Omental fat pad (tissue), 4 donors: ENCODE measurements around the gene NTN3. TPM values are rescaled to one million over a fixed set of nuclear protein-coding genes. Genes with fewer than 3 reads are reported as not detected.

Source experiments
- ATAC-seq: fragments of 150-250 bp; one replicate; pipeline ENCODE4 v1.9.1; 2016; ENCODE audit warnings: mild to moderate bottlenecking, moderate library complexity; ENCODE audit not compliant: low FRiP score
- DNase-seq: peaks from one replicate; pipeline ENCODE4 v3.0.0-alpha.2; 2019; ENCODE audit warnings: low spot score
- total RNA-seq, 4 donors: library from RNA; depleted of rRNA; stranded (reverse); fragments of >200 nt; gene quantifications; one replicate each; pipeline ENCODE4 v1.1.0, GENCODE V29; 2016
- TF ChIP-seq, protein P1 (sequence below), 3 donors: fragments of 450-650 bp; IDR thresholded peaks; one replicate each; pipeline ENCODE4 v1.5.1; 2016 to 2017; ENCODE audit warnings: antibody characterized with exemption in 3 of 3, mild to moderate bottlenecking in 3 of 3, moderate library complexity in 2 of 3

The NTN3 gene
- total RNA-seq, 4 donors from 2014 or later = 0.28 to 0.44 TPM; not detected in 2

DNA sequence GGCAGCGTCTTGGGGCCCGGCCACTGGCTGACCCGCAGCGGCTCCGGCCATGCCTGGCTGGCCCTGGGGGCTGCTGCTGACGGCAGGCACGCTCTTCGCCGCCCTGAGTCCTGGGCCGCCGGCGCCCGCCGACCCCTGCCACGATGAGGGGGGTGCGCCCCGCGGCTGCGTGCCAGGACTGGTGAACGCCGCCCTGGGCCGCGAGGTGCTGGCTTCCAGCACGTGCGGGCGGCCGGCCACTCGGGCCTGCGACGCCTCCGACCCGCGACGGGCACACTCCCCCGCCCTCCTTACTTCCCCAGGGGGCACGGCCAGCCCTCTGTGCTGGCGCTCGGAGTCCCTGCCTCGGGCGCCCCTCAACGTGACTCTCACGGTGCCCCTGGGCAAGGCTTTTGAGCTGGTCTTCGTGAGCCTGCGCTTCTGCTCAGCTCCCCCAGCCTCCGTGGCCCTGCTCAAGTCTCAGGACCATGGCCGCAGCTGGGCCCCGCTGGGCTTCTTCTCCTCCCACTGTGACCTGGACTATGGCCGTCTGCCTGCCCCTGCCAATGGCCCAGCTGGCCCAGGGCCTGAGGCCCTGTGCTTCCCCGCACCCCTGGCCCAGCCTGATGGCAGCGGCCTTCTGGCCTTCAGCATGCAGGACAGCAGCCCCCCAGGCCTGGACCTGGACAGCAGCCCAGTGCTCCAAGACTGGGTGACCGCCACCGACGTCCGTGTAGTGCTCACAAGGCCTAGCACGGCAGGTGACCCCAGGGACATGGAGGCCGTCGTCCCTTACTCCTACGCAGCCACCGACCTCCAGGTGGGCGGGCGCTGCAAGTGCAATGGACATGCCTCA is 773 bp downstream of the NTN3 start:
- TF ChIP-seq, protein P1, sequence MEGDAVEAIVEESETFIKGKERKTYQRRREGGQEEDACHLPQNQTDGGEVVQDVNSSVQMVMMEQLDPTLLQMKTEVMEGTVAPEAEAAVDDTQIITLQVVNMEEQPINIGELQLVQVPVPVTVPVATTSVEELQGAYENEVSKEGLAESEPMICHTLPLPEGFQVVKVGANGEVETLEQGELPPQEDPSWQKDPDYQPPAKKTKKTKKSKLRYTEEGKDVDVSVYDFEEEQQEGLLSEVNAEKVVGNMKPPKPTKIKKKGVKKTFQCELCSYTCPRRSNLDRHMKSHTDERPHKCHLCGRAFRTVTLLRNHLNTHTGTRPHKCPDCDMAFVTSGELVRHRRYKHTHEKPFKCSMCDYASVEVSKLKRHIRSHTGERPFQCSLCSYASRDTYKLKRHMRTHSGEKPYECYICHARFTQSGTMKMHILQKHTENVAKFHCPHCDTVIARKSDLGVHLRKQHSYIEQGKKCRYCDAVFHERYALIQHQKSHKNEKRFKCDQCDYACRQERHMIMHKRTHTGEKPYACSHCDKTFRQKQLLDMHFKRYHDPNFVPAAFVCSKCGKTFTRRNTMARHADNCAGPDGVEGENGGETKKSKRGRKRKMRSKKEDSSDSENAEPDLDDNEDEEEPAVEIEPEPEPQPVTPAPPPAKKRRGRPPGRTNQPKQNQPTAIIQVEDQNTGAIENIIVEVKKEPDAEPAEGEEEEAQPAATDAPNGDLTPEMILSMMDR (IDR thresholded peaks at IDR 0.05) = no peak
- DNase-seq = no peak
- ATAC-seq = no peak

DNA sequence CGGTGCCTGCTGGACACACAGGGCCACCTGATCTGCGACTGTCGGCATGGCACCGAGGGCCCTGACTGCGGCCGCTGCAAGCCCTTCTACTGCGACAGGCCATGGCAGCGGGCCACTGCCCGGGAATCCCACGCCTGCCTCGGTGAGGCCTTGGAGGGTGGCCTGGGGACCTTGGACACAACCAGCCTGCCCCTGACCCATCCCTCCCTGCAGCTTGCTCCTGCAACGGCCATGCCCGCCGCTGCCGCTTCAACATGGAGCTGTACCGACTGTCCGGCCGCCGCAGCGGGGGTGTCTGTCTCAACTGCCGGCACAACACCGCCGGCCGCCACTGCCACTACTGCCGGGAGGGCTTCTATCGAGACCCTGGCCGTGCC is 1.4 kb downstream of the NTN3 start:
- ATAC-seq (no peak), DNase-seq (no peak)
- TF ChIP-seq, protein P1 (IDR thresholded peaks at IDR 0.05) = no peak

DNA sequence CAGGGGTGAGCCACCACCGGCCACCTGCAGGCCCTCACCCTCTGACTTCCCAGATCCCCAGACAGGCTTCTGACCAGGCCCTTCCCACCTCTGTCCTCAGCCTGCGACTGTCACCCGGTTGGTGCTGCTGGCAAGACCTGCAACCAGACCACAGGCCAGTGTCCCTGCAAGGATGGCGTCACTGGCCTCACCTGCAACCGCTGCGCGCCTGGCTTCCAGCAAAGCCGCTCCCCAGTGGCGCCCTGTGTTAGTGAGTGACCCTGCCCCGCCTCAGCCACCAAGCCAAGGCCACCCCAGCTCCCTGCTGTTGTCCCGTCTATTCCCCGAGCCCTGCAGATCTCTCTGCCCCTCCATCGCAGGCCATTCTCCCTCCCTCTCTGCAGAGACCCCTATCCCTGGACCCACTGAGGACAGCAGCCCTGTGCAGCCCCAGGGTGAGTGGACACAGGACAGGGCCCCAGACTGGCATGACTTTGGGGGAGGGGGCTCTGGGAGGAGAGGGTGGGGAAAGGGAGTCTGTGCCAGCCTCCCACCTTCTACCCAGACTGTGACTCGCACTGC is 1.9 kb downstream of the NTN3 start:
- no peak for ATAC-seq
- no peak for DNase-seq
- TF ChIP-seq, protein P1 (IDR thresholded peaks at IDR 0.05) = no peak

DNA sequence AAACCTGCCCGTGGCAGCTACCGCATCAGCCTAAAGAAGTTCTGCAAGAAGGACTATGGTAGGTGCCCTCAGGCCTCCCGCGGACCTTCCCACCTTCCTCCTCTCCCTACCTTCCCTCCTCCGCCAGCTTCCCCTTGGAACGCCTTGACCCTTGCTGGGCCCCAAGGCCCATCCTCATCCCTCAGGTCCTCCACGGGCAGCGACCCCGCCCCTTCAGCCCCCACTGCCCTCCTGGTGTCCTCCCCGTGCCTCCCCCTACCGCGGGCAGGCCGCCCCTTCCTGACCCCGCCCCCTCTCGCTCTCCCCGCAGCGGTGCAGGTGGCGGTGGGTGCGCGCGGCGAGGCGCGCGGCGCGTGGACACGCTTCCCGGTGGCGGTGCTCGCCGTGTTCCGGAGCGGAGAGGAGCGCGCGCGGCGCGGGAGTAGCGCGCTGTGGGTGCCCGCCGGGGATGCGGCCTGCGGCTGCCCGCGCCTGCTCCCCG is 2.4 kb downstream of the NTN3 start:
- ATAC-seq (no peak), DNase-seq (no peak)
- TF ChIP-seq, protein P1 (IDR thresholded peaks at IDR 0.05) = no peak

DNA sequence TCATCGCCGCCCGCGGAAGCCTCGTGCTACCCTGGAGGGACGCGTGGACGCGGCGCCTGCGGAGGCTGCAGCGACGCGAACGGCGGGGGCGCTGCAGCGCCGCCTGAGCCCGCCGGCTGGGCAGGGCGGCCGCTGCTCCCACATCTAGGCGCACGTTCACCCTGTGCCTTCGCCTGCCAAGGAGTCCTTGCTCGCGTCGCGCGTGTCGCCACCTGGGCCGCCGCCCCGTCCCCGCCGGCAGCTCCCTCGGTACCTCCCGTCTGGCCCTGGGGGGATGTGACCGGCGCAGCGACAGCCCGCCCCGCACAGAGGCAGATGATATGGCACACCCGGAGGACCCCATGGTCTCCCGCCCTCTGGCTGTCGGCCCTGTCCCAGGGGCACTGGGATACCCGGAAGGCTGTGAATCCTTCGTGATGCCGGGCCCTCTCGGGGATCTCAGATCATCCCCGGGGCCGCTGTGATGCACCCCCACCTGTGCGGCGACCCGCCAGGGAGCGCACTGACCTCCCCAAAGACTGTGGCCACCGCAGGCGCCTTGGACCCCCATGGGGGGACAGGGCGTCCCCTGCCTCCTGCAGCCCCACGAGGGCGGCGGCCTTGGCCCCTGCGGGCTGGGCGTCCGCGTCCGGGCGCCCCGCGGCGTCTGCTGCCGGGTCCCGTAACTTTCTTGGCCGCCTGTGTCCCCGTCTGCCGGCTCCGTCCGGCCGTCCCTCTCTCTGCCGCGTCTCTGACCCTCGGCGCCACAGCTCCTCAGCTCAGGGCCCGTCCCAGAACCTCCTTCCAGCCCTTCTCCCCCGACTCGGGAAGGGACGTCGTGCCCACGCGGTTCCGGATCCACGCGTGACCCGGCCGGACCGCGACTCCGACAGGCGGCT is 3.1 kb downstream of the NTN3 start:
- peak; percentile 35 for ATAC-seq
- no peak for DNase-seq
- TF ChIP-seq, protein P1 (IDR thresholded peaks at IDR 0.05) = no peak

DNA sequence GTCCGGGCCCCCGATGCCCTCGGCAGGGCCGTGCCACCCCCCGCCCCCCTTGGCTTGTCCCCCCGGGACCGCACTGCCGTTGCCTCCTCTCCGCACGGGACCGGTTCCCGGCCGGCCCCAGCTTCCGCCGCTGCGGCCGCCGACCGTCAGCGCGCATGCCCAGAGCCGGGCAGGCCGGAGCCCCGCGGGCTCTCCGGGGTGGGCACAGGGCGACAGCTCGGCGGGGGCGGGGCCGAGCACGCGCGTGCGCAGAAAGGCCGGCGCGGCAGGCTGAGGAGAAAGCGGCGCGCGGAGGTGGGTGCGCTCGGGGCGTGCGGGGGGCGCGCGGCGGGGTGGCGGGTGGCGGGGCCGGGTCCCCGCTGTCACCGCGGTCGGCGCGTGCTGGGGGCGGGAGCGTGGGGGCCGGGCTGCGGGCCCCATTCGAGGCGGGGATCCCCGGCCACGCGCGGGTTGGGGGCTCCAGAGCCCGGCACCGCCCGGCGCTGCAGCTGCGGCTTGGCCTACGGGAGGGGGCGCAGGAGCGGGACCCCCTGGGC is 3.8 kb downstream of the NTN3 start, which contains the start of gene TBC1D24:
TSS of gene TBC1D24 (plus strand) at position 251 of the 536 bp plus-strand sequence. CDS start 21,022 bp downstream, outside the sequence.
- DNase-seq = peak; percentile 31
- ATAC-seq = peak; percentile 82
- TF ChIP-seq, protein P1 (IDR thresholded peaks at IDR 0.05) = no peak
